HCT116 (cell line): ENCODE results near the gene WBP1L. TPM values are rescaled to one million over a fixed set of nuclear protein-coding genes. Genes with fewer than 3 reads are reported as not detected.

Experiments used
- ATAC-seq: fragments of 200-7000 bp; cut with Tn5 transposase; 2 replicates; pipeline ENCODE4 v1.9.1; 2020; ENCODE audit warnings: mild to moderate bottlenecking, moderate library complexity
- BruUV-seq: library from RNA; stranded (reverse); fragments of 400-500 nt; replicated peaks from 2 replicates; lab custom pipeline; 2021; lab: Mats Ljungman, UMichigan
- CTCF ChIA-PET: fragments of 300-600 bp; sonication (Branson Sonifier 250); formaldehyde crosslinking; loops from one replicate; lab custom pipeline; 2021; ENCODE audit warnings: antibody characterized with exemption; lab: Charles Lee
- POLR2A ChIA-PET: fragments of 300-600, 350-600 bp; sonication (Branson Sonifier 250); formaldehyde crosslinking; loops from one replicate; lab custom pipeline; 2021; ENCODE audit warnings: antibody characterized with exemption; lab: Charles Lee
- RAD21 ChIA-PET, 2 experiments: fragments of 300-600 bp; sonication (Branson Sonifier 250); formaldehyde crosslinking; loops; one replicate each; lab custom pipeline; 2023; ENCODE audit warnings: low total read pairs in 2 of 2; ENCODE audit not compliant: uncharacterized antibody in 2 of 2, unreplicated experiment in 2 of 2, low non-redundant PET in 1 of 2; lab: Charles Lee
- DNase-seq: peaks from one replicate; pipeline ENCODE4 v3.0.0-alpha.2; 2010; ENCODE audit warnings: low read depth, low spot score
- H2AFZ ChIP-seq: fragments of 200-600 bp; shearing (Covaris generic), sonication (generic); 2 replicates; pipeline ENCODE4 v1.6.1; 2017; ENCODE audit warnings: low read depth, mixed run types, mixed read lengths, antibody characterized with exemption, low read length; ENCODE audit not compliant: poor library complexity, severe bottlenecking
- H3K27ac ChIP-seq: 2 replicates; pipeline ENCODE4 v1.5.1; 2012; ENCODE audit warnings: low read depth, low read length
- H3K27me3 ChIP-seq: fragments of 200-600 bp; sonication (generic); 2 replicates; pipeline ENCODE4 v1.6.1; 2016; ENCODE audit warnings: mixed run types, low read length, mixed read lengths; ENCODE audit not compliant: insufficient read depth
- H3K36me3 ChIP-seq, 2 experiments: fragments of 200-500 bp in 1 of 2; fragments of 200-600 bp in 1 of 2; sonication (Bioruptor generic) in 1 of 2; sonication (generic) in 1 of 2; 2 replicates each; pipeline versions ENCODE4 v1.5.1 to v1.6.1; 2014 to 2016; ENCODE audit warnings: low read length in 2 of 2, inconsistent platforms in 1 of 2, mixed read lengths in 1 of 2, mixed run types in 1 of 2; ENCODE audit not compliant: insufficient read depth in 2 of 2, control insufficient read depth in 1 of 2
- H3K4me1 ChIP-seq, 2 experiments: fragments of 200-600 bp in 1 of 2; sonication (generic) in 1 of 2; 2 replicates each; pipeline versions ENCODE4 v1.5.1 to v1.6.1; 2012 to 2017; ENCODE audit warnings: low read length in 2 of 2, inconsistent platforms in 1 of 2, mild to moderate bottlenecking in 1 of 2, mixed read lengths in 1 of 2, mixed run types in 1 of 2, moderate library complexity in 1 of 2; ENCODE audit not compliant: insufficient read depth in 2 of 2, control insufficient read depth in 1 of 2
- H3K4me2 ChIP-seq: fragments of 200-600 bp; sonication (generic); 2 replicates; pipeline ENCODE4 v1.6.1; 2017; ENCODE audit warnings: mixed run types, low read length, mixed read lengths
- H3K4me3 ChIP-seq, 2 experiments: fragments of 200-600 bp in 1 of 2; sonication (generic) in 1 of 2; replicated peaks in 1 of 2; 2 replicates each; pipeline ENCODE4 v1.5.1; 2011 to 2016; ENCODE audit warnings: low read length in 2 of 2, control low read depth in 1 of 2, low read depth in 1 of 2, mild to moderate bottlenecking in 1 of 2, mixed read lengths in 1 of 2, mixed run types in 1 of 2
- H3K79me2 ChIP-seq: fragments of 200-600 bp; sonication (generic); 2 replicates; pipeline ENCODE4 v1.6.1; 2017; ENCODE audit warnings: mild to moderate bottlenecking, mixed run types, low read length, moderate library complexity, mixed read lengths; ENCODE audit not compliant: insufficient read depth
- H3K9ac ChIP-seq: fragments of 200-600 bp; sonication (generic); 2 replicates; pipeline ENCODE4 v1.6.1; 2016; ENCODE audit warnings: low read length, mixed read lengths
- H3K9me2 ChIP-seq: fragments of 200-600 bp; sonication (generic), shearing (Covaris generic); 2 replicates; pipeline ENCODE4 v1.6.1; 2017; ENCODE audit warnings: mixed run types, mild to moderate bottlenecking, moderate library complexity; ENCODE audit not compliant: insufficient read depth
- H3K9me3 ChIP-seq, 2 experiments: fragments of 200-500 bp in 1 of 2; fragments of 200-600 bp in 1 of 2; sonication (Bioruptor generic) in 1 of 2; sonication (generic) in 1 of 2; 2 replicates each; pipeline ENCODE4 v1.6.1; 2014 to 2017; ENCODE audit warnings: low read length in 2 of 2, mixed read lengths in 2 of 2, inconsistent platforms in 1 of 2, low read depth in 1 of 2, mild to moderate bottlenecking in 1 of 2, mixed run types in 1 of 2, moderate library complexity in 1 of 2; ENCODE audit not compliant: control insufficient read depth in 1 of 2, insufficient read depth in 1 of 2
- H4K20me1 ChIP-seq: fragments of 200-600 bp; sonication (generic), shearing (Covaris generic); 2 replicates; pipeline ENCODE4 v1.6.1; 2017; ENCODE audit warnings: mixed run types, mild to moderate bottlenecking, moderate library complexity; ENCODE audit not compliant: insufficient read depth
- EGR1 ChIP-seq: IDR thresholded peaks from 2 replicates; pipeline ENCODE4 v1.6.1; 2012; ENCODE audit warnings: low read depth
- SP1 ChIP-seq: IDR thresholded peaks from 2 replicates; pipeline ENCODE4 v1.6.1; 2012; ENCODE audit warnings: low read depth
- TCF7L2 ChIP-seq: IDR thresholded peaks from 2 replicates; pipeline ENCODE4 v1.7.0; 2011; ENCODE audit warnings: borderline replicate concordance, inconsistent platforms; ENCODE audit not compliant: insufficient read depth, insufficient read length; ENCODE audit errors: extremely low read depth
- ZFX ChIP-seq: fragments of 450-650 bp; IDR thresholded peaks from 2 replicates; pipeline ENCODE4 v1.6.1; 2017
- ZNF274 ChIP-seq: fragments of 200-500 bp; sonication (Bioruptor generic); IDR thresholded peaks from 2 replicates; pipeline ENCODE4 v1.6.1; 2014; ENCODE audit warnings: mild to moderate bottlenecking, low read depth, low read length, inconsistent platforms
- intact Hi-C: fragments of 100-400 bp; cut with micrococcal nuclease; formaldehyde crosslinking; loops from 2 replicates; pipeline ENCODE4 v1.10.0; 2022
- total RNA-seq: library from RNA; stranded (reverse); gene quantifications from one replicate; pipeline ENCODE4 v1.2.1, GENCODE V29; 2021; ENCODE audit not compliant: unreplicated experiment
- TF ChIP-seq, protein P1 (sequence below), 3 experiments: fragments of 200-600 bp in 1 of 3; sonication (generic) in 1 of 3; IDR thresholded peaks in 2 of 3; conservative IDR thresholded peaks in 1 of 3; 2 replicates each; pipeline ENCODE4 v1.5.1; 2012 to 2017; ENCODE audit warnings: low read depth in 2 of 3, low read length in 2 of 3, antibody characterized with exemption in 1 of 3, borderline replicate concordance in 1 of 3, control low read depth in 1 of 3, mild to moderate bottlenecking in 1 of 3, mixed read lengths in 1 of 3, mixed run types in 1 of 3, moderate library complexity in 1 of 3; ENCODE audit not compliant: insufficient read depth in 1 of 3
- TF ChIP-seq, protein P2 (sequence below): IDR thresholded peaks from 2 replicates; pipeline ENCODE4 v1.6.1; 2011; ENCODE audit warnings: mild to moderate bottlenecking, low read length, moderate library complexity; ENCODE audit not compliant: insufficient replicate concordance; ENCODE audit errors: extremely low read depth

Gene WBP1L
- total RNA-seq, 1 experiment from 2014 or later = 25.2 TPM

DNA sequence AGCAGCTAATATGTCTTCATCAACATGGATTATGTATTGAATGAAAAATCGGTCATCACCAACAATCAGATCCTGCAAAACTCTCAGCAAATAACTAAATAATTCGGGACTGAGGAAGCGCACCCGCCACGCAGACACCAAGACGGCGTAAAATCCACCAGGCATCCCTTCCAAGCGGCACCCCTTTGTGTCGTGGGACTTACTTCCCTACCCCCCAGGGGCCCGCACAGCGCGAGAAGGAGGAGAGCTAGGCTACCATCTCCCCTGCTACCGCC lies 30.3 kb upstream of the WBP1L start:
- Histone ChIP-seq H3K79me2 (peaks cover 35% of the 10 kb centered on the region), H3K36me3 (no peaks in the 10 kb centered on the region; a peak in 1 of 4 replicates), H3K4me2 (peak overlapping the region; percentile 97), H3K4me3 (peak overlapping the region; percentile 88 to 95)
- DNase-seq = no peak
- no TSS peak for BruUV-seq
- intact Hi-C loops = loop anchor here (5.0 kb wide), 1 partner anchor 106 kb away; no protein-coding TSS in a partner anchor
- no peak for TF ChIP-seq ZFX
- TF ChIP-seq TCF7L2 = peak; percentile 48
- TF ChIP-seq, all 23 proteins: peak for 1
- H4K20me1 ChIP-seq = no peaks in the 10 kb centered on the region
- no peaks in the 10 kb centered on the region for H3K9me3 ChIP-seq
- no peaks in the 10 kb centered on the region for H3K27me3 ChIP-seq
- peak overlapping the region; percentile 65 for H3K27ac ChIP-seq
- POLR2A ChIA-PET = interaction anchor here (0.8 to 1.8 kb wide), 3 partner anchors 36 to 105 kb away, joined by 4 to 8 read pairs (median 5); no protein-coding TSS in a partner anchor
- H3K9me2 ChIP-seq = no peaks in the 10 kb centered on the region
- RAD21 ChIA-PET = no interaction called here
- CTCF ChIA-PET = interaction anchor here (1.1 to 1.9 kb wide), 4 partner anchors 30 to 44 kb away, joined by 3 to 16 read pairs (median 7); partner anchors contain the start of gene WBP1L
- H2AFZ ChIP-seq = peak overlapping the region; percentile 44
- ATAC-seq = peak; percentile 59
- H3K4me1 ChIP-seq = peaks cover 17 to 29% of the 10 kb centered on the region in 2 experiments
- H3K9ac ChIP-seq = peak overlapping the region; percentile 96

DNA sequence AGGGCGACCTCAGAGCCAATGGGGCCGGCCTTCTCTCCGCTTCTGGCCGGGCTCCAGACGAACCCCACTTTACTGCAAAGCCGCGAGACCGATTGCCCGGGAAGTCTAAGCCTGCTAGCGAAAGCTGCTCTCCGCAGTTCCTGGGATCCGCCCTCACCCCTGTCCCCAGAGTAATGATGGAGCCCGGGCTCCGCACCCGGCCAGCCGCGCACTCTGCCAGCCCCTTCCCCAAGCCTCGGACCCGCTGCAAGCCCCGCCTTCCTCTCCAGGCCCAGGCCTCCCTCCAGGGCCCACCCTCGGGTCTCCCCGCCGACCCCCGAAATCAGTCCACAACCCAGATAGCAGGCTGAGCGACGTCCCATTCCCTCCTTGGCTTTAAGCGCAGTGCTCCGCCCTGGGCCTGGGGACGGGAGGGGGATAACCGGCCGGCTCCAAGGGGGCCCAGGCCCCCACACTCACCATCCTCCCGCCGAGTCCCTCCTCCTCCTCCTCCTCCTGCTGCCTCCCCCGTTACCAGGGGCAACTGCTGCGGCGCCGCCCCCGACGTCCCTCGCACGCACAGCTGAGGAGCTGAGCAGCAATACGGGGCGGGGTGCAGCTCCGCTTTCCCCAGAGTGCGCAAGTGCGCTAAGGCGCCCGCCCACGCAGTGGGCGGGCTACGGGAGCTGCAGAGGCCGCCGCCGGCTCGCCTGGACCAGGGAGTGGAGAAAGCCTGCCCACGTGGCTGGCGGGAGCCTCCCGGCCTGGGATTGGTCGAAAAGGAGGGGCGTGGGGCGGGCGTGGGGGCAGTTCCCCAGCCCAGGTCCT lies 29.7 kb upstream of the WBP1L start, which contains the start of gene ARL3:
ARL3 (minus strand) TSS at position 584 of the 807 bp plus-strand sequence; CDS start at position 462, 122 bp downstream.
- POLR2A ChIA-PET = interaction anchor here (0.6 to 1.8 kb wide), 10 partner anchors 21 to 238 kb away, joined by 3 to 8 read pairs (median 4); partner anchors contain the start of gene WBP1L
- peaks cover 18 to 29% of the 10 kb centered on the region in 2 experiments for H3K4me1 ChIP-seq
- ATAC-seq (peak; percentile 89), DNase-seq (peak; percentile 98)
- peak within 1 kb of the TSS; percentile 96 for H3K9ac ChIP-seq
- no peaks in the 10 kb centered on the region for H4K20me1 ChIP-seq
- H3K27ac ChIP-seq = peak within 1 kb of the TSS; percentile 77
- TSS peak; percentile 51 for BruUV-seq
- no peaks in the 10 kb centered on the region for H3K9me2 ChIP-seq
- H3K4me3 ChIP-seq = peak within 1 kb of the TSS; percentile 88 to 95
- intact Hi-C loops = loop anchor here (2.0 to 5.0 kb wide), 3 partner anchors 69 to 211 kb away; partner anchors contain the start of genes ACTR1A, SUFU and TRIM8
- no peaks in the 10 kb centered on the region for H3K9me3 ChIP-seq
- RAD21 ChIA-PET = interaction anchor here in 1 of 2 experiments (0.6 kb wide), 1 partner anchor 204 kb away, joined by 3 read pairs; the partner anchor contains the start of gene CNNM2
- peak within 1 kb of the TSS; percentile 97 for H3K4me2 ChIP-seq
- CTCF ChIA-PET = interaction anchor here (0.6 to 1.9 kb wide), 7 partner anchors 13 to 536 kb away, joined by 3 to 16 read pairs (median 6); partner anchors contain the start of gene WBP1L
- peaks cover 35% of the 10 kb centered on the region for H3K79me2 ChIP-seq
- H2AFZ ChIP-seq = peak within 1 kb of the TSS; percentile 60
- no peaks in the 10 kb centered on the region; a peak in 1 of 4 replicates for H3K36me3 ChIP-seq
- no peaks in the 10 kb centered on the region for H3K27me3 ChIP-seq
- TF ChIP-seq TCF7L2 (peak; percentile 51), EGR1 (peak; percentile 100), ZFX (peak; percentile 33), ZNF274 (no peak), SP1 (peak; percentile 84)
- TF ChIP-seq, protein P1, sequence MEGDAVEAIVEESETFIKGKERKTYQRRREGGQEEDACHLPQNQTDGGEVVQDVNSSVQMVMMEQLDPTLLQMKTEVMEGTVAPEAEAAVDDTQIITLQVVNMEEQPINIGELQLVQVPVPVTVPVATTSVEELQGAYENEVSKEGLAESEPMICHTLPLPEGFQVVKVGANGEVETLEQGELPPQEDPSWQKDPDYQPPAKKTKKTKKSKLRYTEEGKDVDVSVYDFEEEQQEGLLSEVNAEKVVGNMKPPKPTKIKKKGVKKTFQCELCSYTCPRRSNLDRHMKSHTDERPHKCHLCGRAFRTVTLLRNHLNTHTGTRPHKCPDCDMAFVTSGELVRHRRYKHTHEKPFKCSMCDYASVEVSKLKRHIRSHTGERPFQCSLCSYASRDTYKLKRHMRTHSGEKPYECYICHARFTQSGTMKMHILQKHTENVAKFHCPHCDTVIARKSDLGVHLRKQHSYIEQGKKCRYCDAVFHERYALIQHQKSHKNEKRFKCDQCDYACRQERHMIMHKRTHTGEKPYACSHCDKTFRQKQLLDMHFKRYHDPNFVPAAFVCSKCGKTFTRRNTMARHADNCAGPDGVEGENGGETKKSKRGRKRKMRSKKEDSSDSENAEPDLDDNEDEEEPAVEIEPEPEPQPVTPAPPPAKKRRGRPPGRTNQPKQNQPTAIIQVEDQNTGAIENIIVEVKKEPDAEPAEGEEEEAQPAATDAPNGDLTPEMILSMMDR (IDR thresholded peaks at IDR 0.05 in 2 of 3, conservative IDR thresholded peaks at IDR 0.05 in 1 of 3; ENCODE audit: borderline replicate concordance in 1 of 3, insufficient read depth in 1 of 3, low read depth in 2 of 3, low read length in 2 of 3) = peak in 2 of 3 experiments; percentile 54 to 60; a peak in 4 of 6 replicates
- TF ChIP-seq, protein P2, sequence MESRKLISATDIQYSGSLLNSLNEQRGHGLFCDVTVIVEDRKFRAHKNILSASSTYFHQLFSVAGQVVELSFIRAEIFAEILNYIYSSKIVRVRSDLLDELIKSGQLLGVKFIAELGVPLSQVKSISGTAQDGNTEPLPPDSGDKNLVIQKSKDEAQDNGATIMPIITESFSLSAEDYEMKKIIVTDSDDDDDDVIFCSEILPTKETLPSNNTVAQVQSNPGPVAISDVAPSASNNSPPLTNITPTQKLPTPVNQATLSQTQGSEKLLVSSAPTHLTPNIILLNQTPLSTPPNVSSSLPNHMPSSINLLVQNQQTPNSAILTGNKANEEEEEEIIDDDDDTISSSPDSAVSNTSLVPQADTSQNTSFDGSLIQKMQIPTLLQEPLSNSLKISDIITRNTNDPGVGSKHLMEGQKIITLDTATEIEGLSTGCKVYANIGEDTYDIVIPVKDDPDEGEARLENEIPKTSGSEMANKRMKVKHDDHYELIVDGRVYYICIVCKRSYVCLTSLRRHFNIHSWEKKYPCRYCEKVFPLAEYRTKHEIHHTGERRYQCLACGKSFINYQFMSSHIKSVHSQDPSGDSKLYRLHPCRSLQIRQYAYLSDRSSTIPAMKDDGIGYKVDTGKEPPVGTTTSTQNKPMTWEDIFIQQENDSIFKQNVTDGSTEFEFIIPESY = peak; percentile 79
